HG03342 (cell line): ENCODE results near the gene SH3BP2.
A peak's percentile ranks its signal among the peaks of the same experiment; 100 is the strongest.

Source experiments
- ATAC-seq: cut with Tn5 transposase; IDR thresholded peaks from one replicate; pipeline ENCODE4 v1.9.1; 2021; ENCODE audit warnings: mild to moderate bottlenecking, moderate library complexity; ENCODE audit not compliant: unreplicated experiment

Gene SH3BP2

DNA sequence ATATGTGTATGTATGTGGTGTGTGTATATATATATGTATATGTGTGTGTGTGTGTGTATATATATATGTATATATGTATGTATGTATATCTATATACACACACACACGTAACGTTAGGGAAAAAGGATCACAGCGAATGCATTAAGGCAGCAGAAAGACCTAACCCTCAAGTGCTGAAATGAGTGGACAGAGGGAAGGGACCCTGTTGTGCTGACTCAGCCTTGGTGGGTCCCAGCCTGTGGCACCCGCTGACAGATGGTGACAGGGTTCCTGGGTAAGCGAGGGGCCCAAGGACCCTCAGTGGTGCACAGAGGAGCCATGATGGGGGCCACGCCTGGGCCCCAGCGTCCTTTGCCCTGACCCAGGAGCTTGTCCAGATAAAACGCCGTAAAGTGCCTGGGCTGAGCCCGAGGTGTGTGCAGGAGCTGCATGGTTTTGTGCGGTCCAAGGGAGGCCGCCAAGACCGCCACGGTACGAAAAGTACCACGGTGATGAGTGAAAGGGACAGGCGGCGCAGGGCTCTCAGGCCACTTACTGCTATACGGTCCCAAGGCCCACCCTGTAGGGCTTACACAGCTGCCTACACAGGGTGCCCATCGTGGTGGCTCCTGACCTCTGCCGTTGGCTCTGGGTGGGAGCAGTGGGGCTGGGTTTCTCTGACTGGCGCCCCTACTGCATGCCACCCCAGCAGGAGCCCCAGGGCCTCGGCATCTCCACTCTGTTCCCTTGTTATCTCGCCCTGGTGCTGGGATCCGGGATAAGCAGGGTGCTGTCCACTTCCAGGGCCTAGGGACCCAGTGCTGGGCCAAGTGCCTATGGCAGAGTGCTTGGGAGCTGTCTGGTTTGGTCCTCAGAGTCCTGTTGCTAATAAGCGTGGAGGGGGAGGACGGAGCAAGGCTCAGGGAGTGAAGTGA is 10.0 kb downstream of the SH3BP2 start:
- no peak for ATAC-seq

DNA sequence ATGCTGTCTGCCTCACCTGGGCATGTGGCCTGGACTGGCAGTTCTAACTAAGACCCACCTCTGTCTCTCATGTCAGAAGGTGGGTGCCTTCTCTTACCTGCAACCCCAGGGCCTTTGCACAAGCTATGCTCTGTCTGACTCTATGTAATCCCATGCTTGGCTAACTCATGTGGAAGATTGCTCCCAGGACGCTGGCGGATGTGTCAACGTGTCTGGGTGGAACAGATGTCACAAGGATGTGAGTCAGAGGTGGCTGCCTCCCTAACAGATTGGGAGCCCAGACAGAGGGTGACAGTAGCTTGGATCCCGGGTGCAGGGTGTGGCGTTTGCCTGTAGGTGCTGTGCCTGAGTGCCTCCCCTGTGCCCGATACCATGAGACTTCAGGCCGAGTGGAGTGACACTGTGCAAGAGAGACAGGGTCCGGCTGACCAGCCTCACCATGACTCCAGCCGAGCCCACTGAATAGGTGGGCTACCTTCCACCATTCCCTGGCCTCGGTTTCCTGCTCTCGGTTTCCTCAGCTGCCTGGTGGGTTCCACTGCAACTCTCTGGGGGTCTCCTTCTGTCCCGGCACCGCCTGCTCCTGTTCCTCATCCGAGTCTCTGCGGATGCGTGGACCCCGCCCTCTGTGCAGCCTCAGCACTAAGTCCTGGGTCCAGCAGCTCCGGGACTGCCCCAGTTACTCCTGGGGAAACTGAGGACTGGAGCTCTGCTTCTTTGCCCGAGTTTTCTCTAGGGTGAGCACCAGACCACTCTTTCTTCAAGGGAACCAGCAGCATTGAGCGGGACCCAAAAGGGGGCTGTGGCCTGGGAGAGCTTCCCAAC is 11.0 kb downstream of the SH3BP2 start:
- ATAC-seq, result no peak

DNA sequence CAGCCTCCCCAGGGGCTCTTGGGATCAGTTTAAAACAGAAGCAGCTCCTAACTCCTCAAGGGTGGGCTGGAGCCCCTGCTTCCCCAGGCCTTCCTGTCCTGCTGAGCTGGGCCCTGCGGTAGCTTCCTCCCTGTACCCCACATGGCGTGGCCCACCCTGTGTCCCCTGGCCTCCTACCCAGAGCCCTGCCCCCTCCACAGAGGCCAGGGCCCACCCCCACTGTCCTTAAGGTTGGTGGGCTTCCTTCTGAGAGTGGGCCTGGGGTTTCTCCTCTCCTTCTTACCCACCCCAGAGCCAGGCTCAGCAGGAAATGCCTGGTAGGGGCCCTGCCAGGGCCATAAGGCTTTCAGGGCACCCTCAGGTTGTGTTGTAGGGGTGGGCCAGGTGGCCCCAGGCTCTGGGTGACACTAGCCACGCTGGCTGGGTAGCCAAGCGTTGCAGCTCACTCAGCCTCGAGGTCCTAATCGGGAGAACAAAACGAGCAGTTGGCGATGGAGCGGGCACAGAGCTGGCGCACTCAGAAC is 11.6 kb downstream of the SH3BP2 start:
- no peak for ATAC-seq

- no peak for ATAC-seq
These were observed 12.2 kb downstream of the SH3BP2 start for GRCh38 chr4:2804973-2805501.

DNA sequence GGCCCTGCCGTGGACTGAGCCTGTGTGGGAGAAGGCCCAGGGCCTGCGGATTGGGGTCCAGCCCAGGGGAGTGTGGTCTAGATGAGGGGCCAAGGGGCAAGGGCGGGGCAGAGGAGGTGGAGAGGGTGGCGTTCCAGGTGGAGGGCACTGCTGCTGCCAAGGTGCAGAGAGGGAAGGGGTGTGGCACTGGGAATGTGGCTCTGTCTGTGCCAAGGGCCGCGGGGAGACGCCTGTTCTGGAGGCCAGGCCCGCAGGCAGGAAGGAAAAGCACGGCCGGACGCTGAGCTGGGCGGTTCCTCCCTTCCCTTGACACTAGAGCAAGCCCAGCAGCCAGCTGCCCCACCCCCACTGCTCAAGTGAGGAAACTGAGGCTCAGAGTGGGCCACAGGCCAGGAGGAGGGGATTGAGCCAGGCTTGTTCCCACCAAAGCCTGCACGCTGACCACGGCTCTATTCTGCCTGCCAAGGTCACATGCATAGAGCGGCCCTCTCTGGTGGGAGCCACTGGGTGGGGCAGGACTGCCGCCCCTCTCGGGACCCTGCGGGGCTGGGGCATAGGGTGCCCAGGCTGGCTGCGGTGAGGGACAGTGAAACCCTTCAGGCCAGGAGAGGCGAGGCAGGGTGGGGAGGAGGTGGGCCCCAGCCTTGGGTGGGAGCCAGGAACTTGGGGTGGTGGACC is 13.0 kb downstream of the SH3BP2 start:
- no peak for ATAC-seq

DNA sequence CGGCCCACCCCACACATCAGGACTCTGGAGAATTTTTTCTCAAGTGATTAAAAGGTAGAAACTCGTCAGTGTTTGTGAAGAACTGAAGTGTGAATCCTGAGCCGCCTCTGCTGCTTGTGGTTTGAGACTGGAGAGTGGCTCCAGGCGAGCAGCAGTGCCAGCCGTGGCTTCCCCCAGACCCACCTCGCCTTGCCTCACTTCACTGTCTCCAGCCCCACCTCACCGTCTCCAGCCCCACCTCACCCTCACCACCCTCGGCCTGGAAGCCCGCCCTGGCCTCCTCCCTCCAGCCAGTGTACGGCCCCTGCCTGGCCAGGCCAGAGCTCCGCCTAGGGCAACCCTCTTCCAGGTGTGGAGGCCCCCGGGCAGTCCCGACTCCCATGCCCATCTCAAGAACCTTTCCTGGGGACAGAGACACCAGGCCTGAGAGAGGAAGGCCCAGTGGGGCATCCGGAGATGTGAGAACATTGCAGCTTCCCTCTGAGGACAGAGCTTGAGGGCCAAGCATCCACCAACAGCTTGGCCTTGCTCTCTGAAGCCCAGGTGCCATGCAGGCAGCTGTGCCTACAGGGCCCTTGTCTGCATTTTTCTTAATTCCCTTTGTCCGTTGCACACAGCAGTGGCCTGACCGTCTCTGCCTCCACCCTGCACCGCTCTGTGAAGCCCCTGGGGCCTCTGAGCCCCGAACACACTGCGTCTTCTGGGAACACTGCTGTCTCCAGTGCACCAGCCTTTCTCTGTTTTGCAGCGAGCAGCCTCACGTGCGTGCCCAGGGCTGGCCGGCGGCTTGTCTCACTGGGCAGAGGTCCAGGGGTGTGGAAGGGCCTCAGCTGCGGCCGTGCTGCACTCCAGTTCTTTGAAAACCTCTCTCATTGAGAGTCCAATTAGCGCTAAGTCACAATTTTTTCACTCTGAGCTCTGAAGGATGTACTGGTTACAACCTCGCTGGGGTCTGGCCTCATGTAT is 13.8 kb downstream of the SH3BP2 start:
- no peak for ATAC-seq

- ATAC-seq, result no peak
These were observed 14.7 kb downstream of the SH3BP2 start for GRCh38 chr4:2807571-2807970.

- no peak for ATAC-seq
These were observed 15.1 kb downstream of the SH3BP2 start for GRCh38 chr4:2808001-2808400.

DNA sequence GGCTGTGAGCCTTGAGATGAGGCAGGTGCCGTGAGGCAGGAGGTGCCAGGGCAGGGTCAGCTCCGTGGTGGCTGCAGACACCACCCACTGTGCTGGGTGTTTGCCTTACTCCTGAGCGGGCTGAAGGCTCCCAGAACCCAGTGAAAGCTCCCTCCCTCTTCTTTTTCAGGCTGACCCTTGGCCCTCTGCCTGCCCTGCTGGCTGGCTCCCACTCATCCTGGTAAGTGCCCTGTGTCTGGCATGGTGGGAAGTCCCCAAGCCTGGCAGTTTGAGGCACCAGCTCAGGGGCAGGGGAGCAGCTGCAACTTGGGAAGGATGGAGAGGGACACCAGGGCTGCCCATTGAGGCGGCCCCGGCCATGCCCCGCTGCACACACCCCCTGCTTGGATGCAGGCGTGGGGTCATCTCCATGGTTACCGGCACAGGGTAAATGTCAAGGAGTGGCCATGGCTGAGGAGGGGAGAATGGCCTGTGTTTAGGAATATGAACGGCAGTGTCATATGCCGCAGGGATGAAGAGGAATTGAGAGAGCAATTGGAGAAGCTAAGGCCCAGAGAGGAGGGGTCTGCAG is 16.8 kb downstream of the SH3BP2 start:
- no peak for ATAC-seq

- ATAC-seq, result no peak
These were observed 17.5 kb downstream of the SH3BP2 start for GRCh38 chr4:2810388-2810787.

- ATAC-seq, result peak; percentile 61
These were observed 19.1 kb downstream of the SH3BP2 start for GRCh38 chr4:2811830-2812611.

- ATAC-seq, result no peak
These were observed 19.9 kb downstream of the SH3BP2 start for GRCh38 chr4:2812612-2813354.

DNA sequence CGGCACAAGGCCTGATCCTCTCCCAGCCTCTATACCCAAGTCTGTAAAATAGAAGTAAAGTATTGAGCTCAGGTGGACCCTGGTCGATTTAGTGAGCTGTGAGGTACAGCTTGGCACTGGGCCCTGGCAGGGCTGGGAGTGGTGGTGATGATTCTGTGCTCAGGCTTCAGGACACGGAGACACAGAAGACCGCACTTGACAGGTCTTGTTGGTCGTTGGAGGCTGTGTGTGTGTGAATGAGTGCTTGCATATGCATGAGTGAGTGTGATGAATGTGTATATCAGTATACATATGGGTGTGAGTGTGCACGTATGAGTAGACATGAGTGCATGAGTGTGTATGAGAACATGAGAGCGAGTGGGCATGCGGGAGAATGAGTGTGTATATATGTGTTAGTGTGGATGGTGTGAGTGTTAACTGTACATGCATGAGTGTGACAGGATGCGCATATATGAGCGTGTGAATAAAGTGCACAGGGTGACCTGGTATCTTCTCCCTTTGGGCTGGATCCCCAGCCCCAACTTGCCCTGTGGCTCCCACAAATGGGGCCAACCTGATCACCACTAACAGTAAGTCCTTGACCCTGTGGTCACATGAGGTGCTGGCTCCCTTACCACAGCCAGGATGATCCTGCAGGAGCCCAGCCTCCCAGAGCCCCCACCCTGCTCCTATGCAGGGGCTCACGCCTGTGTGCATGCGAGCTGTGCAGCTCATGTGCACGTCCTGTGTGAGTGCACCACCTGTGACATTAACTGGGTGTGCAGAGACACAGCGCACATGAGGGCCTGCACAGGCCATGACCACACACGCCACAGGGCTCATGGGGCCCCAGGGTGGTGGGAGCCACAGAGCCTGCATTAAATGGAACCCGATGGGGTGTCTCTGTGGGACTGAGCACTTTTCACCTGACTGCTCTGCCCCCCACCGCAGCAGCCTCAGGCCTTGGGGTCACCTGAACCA is 20.8 kb downstream of the SH3BP2 start:
- no peak for ATAC-seq

DNA sequence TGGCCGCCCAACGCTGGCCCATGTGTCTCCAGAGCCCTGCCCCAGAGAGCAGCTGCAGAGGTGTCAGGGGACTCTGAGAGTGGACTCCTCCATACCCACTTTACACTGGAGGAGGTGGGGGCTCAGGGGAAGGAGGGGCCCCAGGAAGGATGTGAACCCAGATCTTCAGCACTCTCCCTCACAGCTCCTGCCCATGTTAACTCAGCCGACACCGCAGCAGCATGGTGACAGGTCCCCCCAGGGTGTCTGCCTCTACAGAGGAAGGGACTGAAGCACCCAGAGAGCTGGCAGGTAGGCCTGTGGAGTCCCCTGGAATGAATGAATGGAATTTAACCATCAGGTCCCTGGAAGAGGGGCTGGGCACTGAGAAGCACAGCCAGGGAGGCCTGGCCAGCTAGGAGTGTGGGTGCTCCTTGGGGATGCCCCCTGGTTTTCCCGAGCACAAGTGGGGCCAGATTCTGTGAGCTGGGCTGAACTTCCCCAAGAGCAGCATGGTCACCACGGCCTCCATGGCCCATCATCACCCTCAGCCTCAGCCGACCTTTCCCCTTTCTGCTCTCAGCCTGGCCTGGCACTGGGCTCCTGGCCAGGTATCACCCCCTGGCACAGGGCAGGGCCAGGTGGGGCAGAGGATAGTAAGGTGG is 21.9 kb downstream of the SH3BP2 start:
- no peak for ATAC-seq

DNA sequence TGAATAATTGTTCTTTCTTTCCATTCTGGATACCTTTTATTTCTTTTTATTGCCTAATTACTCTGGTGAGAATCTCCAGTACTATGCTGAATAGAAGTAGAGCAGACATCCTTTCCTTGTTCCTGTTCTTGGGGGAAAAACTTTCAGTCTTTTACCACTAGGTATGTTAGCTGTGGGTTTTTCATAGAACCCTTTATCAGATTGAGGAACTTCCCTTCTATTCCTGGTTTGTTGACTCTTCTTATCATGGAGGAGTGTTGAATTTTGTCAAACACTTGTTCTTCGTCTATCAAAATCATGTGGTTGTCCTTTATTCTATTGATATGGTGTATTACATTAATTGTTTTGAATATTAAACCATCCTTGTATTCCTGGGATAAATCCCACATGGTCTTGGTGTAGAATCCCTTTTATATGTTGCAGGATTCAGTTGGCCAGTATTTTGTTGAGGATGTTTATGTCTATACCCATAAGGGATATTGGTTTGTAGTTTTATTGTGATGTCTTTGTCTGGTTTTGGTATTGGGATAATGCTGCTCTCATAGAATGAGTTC is 23.6 kb downstream of the SH3BP2 start:
- ATAC-seq, result no peak

DNA sequence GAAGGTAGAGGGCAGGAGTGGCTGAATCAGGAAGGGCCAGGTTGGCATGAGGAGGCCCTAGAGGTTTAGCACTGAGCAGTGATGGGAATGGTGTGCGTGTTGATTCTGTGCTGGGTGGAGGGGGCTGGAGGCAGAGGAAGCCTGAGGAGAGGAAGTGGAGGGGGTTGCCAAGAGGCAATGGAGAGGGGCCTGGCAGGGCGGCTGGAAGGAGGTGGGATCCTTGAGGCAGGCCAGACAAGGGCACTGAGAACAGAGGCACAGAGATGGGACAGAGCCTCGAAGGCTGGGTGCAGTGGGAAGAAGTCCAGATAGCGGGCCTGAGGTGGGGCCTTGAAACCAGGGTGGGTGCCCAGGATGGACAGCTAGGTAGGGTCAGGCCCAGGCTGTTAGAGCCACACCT is 24.3 kb downstream of the SH3BP2 start:
- ATAC-seq, result no peak
